HCT116 (cell line): ENCODE data around the gene ZNF575. TPM values are rescaled to one million over a fixed set of nuclear protein-coding genes. Genes with fewer than 3 reads are reported as not detected.

Source experiments
- ATAC-seq: fragments of 200-7000 bp; cut with Tn5 transposase; 2 replicates; pipeline ENCODE4 v1.9.1; 2020; ENCODE audit warnings: mild to moderate bottlenecking, moderate library complexity
- BruUV-seq: library from RNA; stranded (reverse); fragments of 400-500 nt; replicated peaks from 2 replicates; lab custom pipeline; 2021; lab: Mats Ljungman, UMichigan
- CTCF ChIA-PET: fragments of 300-600 bp; sonication (Branson Sonifier 250); formaldehyde crosslinking; loops from one replicate; lab custom pipeline; 2021; ENCODE audit warnings: antibody characterized with exemption; lab: Charles Lee
- POLR2A ChIA-PET: fragments of 300-600, 350-600 bp; sonication (Branson Sonifier 250); formaldehyde crosslinking; loops from one replicate; lab custom pipeline; 2021; ENCODE audit warnings: antibody characterized with exemption; lab: Charles Lee
- RAD21 ChIA-PET, 2 experiments: fragments of 300-600 bp; sonication (Branson Sonifier 250); formaldehyde crosslinking; loops; one replicate each; lab custom pipeline; 2023; ENCODE audit warnings: low total read pairs in 2 of 2; ENCODE audit not compliant: uncharacterized antibody in 2 of 2, unreplicated experiment in 2 of 2, low non-redundant PET in 1 of 2; lab: Charles Lee
- DNase-seq: peaks from one replicate; pipeline ENCODE4 v3.0.0-alpha.2; 2010; ENCODE audit warnings: low read depth, low spot score
- H2AFZ ChIP-seq: fragments of 200-600 bp; shearing (Covaris generic), sonication (generic); 2 replicates; pipeline ENCODE4 v1.6.1; 2017; ENCODE audit warnings: low read depth, mixed run types, mixed read lengths, antibody characterized with exemption, low read length; ENCODE audit not compliant: poor library complexity, severe bottlenecking
- H3K27ac ChIP-seq: 2 replicates; pipeline ENCODE4 v1.5.1; 2012; ENCODE audit warnings: low read depth, low read length
- H3K27me3 ChIP-seq: fragments of 200-600 bp; sonication (generic); 2 replicates; pipeline ENCODE4 v1.6.1; 2016; ENCODE audit warnings: mixed run types, low read length, mixed read lengths; ENCODE audit not compliant: insufficient read depth
- H3K36me3 ChIP-seq, 2 experiments: fragments of 200-500 bp in 1 of 2; fragments of 200-600 bp in 1 of 2; sonication (Bioruptor generic) in 1 of 2; sonication (generic) in 1 of 2; 2 replicates each; pipeline versions ENCODE4 v1.5.1 to v1.6.1; 2014 to 2016; ENCODE audit warnings: low read length in 2 of 2, inconsistent platforms in 1 of 2, mixed read lengths in 1 of 2, mixed run types in 1 of 2; ENCODE audit not compliant: insufficient read depth in 2 of 2, control insufficient read depth in 1 of 2
- H3K4me1 ChIP-seq, 2 experiments: fragments of 200-600 bp in 1 of 2; sonication (generic) in 1 of 2; 2 replicates each; pipeline versions ENCODE4 v1.5.1 to v1.6.1; 2012 to 2017; ENCODE audit warnings: low read length in 2 of 2, inconsistent platforms in 1 of 2, mild to moderate bottlenecking in 1 of 2, mixed read lengths in 1 of 2, mixed run types in 1 of 2, moderate library complexity in 1 of 2; ENCODE audit not compliant: insufficient read depth in 2 of 2, control insufficient read depth in 1 of 2
- H3K4me2 ChIP-seq: fragments of 200-600 bp; sonication (generic); 2 replicates; pipeline ENCODE4 v1.6.1; 2017; ENCODE audit warnings: mixed run types, low read length, mixed read lengths
- H3K4me3 ChIP-seq, 2 experiments: fragments of 200-600 bp in 1 of 2; sonication (generic) in 1 of 2; replicated peaks in 1 of 2; 2 replicates each; pipeline ENCODE4 v1.5.1; 2011 to 2016; ENCODE audit warnings: low read length in 2 of 2, control low read depth in 1 of 2, low read depth in 1 of 2, mild to moderate bottlenecking in 1 of 2, mixed read lengths in 1 of 2, mixed run types in 1 of 2
- H3K79me2 ChIP-seq: fragments of 200-600 bp; sonication (generic); 2 replicates; pipeline ENCODE4 v1.6.1; 2017; ENCODE audit warnings: mild to moderate bottlenecking, mixed run types, low read length, moderate library complexity, mixed read lengths; ENCODE audit not compliant: insufficient read depth
- H3K9ac ChIP-seq: fragments of 200-600 bp; sonication (generic); 2 replicates; pipeline ENCODE4 v1.6.1; 2016; ENCODE audit warnings: low read length, mixed read lengths
- H3K9me2 ChIP-seq: fragments of 200-600 bp; sonication (generic), shearing (Covaris generic); 2 replicates; pipeline ENCODE4 v1.6.1; 2017; ENCODE audit warnings: mixed run types, mild to moderate bottlenecking, moderate library complexity; ENCODE audit not compliant: insufficient read depth
- H3K9me3 ChIP-seq, 2 experiments: fragments of 200-500 bp in 1 of 2; fragments of 200-600 bp in 1 of 2; sonication (Bioruptor generic) in 1 of 2; sonication (generic) in 1 of 2; 2 replicates each; pipeline ENCODE4 v1.6.1; 2014 to 2017; ENCODE audit warnings: low read length in 2 of 2, mixed read lengths in 2 of 2, inconsistent platforms in 1 of 2, low read depth in 1 of 2, mild to moderate bottlenecking in 1 of 2, mixed run types in 1 of 2, moderate library complexity in 1 of 2; ENCODE audit not compliant: control insufficient read depth in 1 of 2, insufficient read depth in 1 of 2
- H4K20me1 ChIP-seq: fragments of 200-600 bp; sonication (generic), shearing (Covaris generic); 2 replicates; pipeline ENCODE4 v1.6.1; 2017; ENCODE audit warnings: mixed run types, mild to moderate bottlenecking, moderate library complexity; ENCODE audit not compliant: insufficient read depth
- ATF3 ChIP-seq: IDR thresholded peaks from 2 replicates; pipeline ENCODE4 v1.6.1; 2012
- CBX3 ChIP-seq: IDR thresholded peaks from 2 replicates; pipeline ENCODE4 v1.6.1; 2012; ENCODE audit warnings: low read depth
- CEBPB ChIP-seq: IDR thresholded peaks from 2 replicates; pipeline ENCODE4 v1.6.1; 2012; ENCODE audit warnings: low read depth
- EGR1 ChIP-seq: IDR thresholded peaks from 2 replicates; pipeline ENCODE4 v1.6.1; 2012; ENCODE audit warnings: low read depth
- ELF1 ChIP-seq: IDR thresholded peaks from 2 replicates; pipeline ENCODE4 v1.6.1; 2012; ENCODE audit warnings: low read depth, borderline replicate concordance
- EZH2 ChIP-seq: fragments of 200-600 bp; sonication (generic); IDR thresholded peaks from 2 replicates; pipeline ENCODE4 v1.6.1; 2017; ENCODE audit warnings: antibody characterized with exemption, mixed run types
- EZH2phosphoT487 ChIP-seq: fragments of 200-600 bp; IDR thresholded peaks from 2 replicates; pipeline ENCODE4 v1.6.1; 2018; ENCODE audit warnings: antibody characterized with exemption, borderline replicate concordance
- FOSL1 ChIP-seq: IDR thresholded peaks from 2 replicates; pipeline ENCODE4 v1.6.1; 2012; ENCODE audit warnings: low read depth
- POLR2AphosphoS5 ChIP-seq: IDR thresholded peaks from 2 replicates; pipeline ENCODE4 v1.6.1; 2011; ENCODE audit warnings: mild to moderate bottlenecking, low read depth, low read length, moderate library complexity
- RAD21 ChIP-seq: IDR thresholded peaks from 2 replicates; pipeline ENCODE4 v1.6.1; 2012; ENCODE audit warnings: low read depth, mild to moderate bottlenecking
- SP1 ChIP-seq: IDR thresholded peaks from 2 replicates; pipeline ENCODE4 v1.6.1; 2012; ENCODE audit warnings: low read depth
- SRF ChIP-seq: IDR thresholded peaks from 2 replicates; pipeline ENCODE4 v1.6.1; 2012; ENCODE audit warnings: low read depth
- TCF7L2 ChIP-seq: IDR thresholded peaks from 2 replicates; pipeline ENCODE4 v1.7.0; 2011; ENCODE audit warnings: borderline replicate concordance, inconsistent platforms; ENCODE audit not compliant: insufficient read depth, insufficient read length; ENCODE audit errors: extremely low read depth
- YY1 ChIP-seq: IDR thresholded peaks from 2 replicates; pipeline ENCODE4 v1.6.1; 2011; ENCODE audit warnings: low read length, low read depth, moderate library complexity, mild to moderate bottlenecking; ENCODE audit not compliant: insufficient replicate concordance; ENCODE audit errors: extremely low read depth
- intact Hi-C: fragments of 100-400 bp; cut with micrococcal nuclease; formaldehyde crosslinking; loops from 2 replicates; pipeline ENCODE4 v1.10.0; 2022
- total RNA-seq: library from RNA; stranded (reverse); gene quantifications from one replicate; pipeline ENCODE4 v1.2.1, GENCODE V29; 2021; ENCODE audit not compliant: unreplicated experiment
- TF ChIP-seq, protein P1 (sequence below): IDR thresholded peaks from 2 replicates; pipeline ENCODE4 v1.6.1; 2012; ENCODE audit warnings: low read depth

ZNF575 gene
- total RNA-seq, 1 experiment from 2014 or later = 1.9 TPM

GRCh38 chr19:43505941-43506340, 27.0 kb upstream of the ZNF575 start:
- Histone ChIP-seq H3K4me2 (no peak overlapping the region), H3K4me3 (no peak overlapping the region), H3K79me2 (no peaks in the 10 kb centered on the region), H3K9me2 (no peaks in the 10 kb centered on the region), H3K36me3 (peaks cover 4 to 9% of the 10 kb centered on the region in 2 experiments; a peak in 3 of 4 replicates), H3K9ac (no peak overlapping the region), H3K27ac (no peak overlapping the region), H4K20me1 (no peaks in the 10 kb centered on the region), H3K4me1 (peaks cover 9 to 20% of the 10 kb centered on the region in 2 experiments; a peak in 3 of 4 replicates), H3K9me3 (no peaks in the 10 kb centered on the region), H3K27me3 (no peaks in the 10 kb centered on the region), H2AFZ (no peak overlapping the region)
- ChIA-PET CTCF (interaction anchor here (2.8 kb wide), 1 partner anchor 59 kb away, joined by 20 read pairs; no protein-coding TSS in a partner anchor), RAD21 (no interaction called here), POLR2A (no interaction called here)
- ATAC-seq = no peak
- TF ChIP-seq CBX3 (no peak), RAD21 (no peak), ELF1 (no peak), CEBPB (no peak), SRF (no peak), SP1 (no peak), ATF3 (no peak), YY1 (no peak), EZH2 (no peak), TCF7L2 (no peak), EGR1 (no peak), FOSL1 (no peak), EZH2phosphoT487 (no peak), POLR2AphosphoS5 (no peak)
- TF ChIP-seq, protein P1, sequence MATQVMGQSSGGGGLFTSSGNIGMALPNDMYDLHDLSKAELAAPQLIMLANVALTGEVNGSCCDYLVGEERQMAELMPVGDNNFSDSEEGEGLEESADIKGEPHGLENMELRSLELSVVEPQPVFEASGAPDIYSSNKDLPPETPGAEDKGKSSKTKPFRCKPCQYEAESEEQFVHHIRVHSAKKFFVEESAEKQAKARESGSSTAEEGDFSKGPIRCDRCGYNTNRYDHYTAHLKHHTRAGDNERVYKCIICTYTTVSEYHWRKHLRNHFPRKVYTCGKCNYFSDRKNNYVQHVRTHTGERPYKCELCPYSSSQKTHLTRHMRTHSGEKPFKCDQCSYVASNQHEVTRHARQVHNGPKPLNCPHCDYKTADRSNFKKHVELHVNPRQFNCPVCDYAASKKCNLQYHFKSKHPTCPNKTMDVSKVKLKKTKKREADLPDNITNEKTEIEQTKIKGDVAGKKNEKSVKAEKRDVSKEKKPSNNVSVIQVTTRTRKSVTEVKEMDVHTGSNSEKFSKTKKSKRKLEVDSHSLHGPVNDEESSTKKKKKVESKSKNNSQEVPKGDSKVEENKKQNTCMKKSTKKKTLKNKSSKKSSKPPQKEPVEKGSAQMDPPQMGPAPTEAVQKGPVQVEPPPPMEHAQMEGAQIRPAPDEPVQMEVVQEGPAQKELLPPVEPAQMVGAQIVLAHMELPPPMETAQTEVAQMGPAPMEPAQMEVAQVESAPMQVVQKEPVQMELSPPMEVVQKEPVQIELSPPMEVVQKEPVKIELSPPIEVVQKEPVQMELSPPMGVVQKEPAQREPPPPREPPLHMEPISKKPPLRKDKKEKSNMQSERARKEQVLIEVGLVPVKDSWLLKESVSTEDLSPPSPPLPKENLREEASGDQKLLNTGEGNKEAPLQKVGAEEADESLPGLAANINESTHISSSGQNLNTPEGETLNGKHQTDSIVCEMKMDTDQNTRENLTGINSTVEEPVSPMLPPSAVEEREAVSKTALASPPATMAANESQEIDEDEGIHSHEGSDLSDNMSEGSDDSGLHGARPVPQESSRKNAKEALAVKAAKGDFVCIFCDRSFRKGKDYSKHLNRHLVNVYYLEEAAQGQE = no peak
- intact Hi-C loops = no loop called here
- DNase-seq = no peak
- BruUV-seq = no TSS peak
